RPMI7951 (cell line): ENCODE results near the gene HPSE2. TPM values are rescaled to one million over a fixed set of nuclear protein-coding genes. Genes with fewer than 3 reads are reported as not detected.
A peak's percentile ranks its signal among the peaks of the same experiment; 100 is the strongest.
"Not testable (repeated sequence)": the region's sequence is repeated elsewhere in the genome, so short reads cannot be mapped to it uniquely, and the experiment has no call there.

Experiments
- DNase-seq: peaks from one replicate; pipeline ENCODE4 v3.0.0-alpha.2; 2012; ENCODE audit warnings: low read depth
- total RNA-seq: library from RNA; depleted of rRNA; stranded (reverse); fragments of >200 nt; shearing (Covaris generic); gene quantifications from 2 replicates; pipeline ENCODE4 v1.2.3, GENCODE V29; 2014; rRNA removed

The HPSE2 gene
- 0.59 TPM in 1 of 2 replicates, not detected in the other for total RNA-seq

DNA sequence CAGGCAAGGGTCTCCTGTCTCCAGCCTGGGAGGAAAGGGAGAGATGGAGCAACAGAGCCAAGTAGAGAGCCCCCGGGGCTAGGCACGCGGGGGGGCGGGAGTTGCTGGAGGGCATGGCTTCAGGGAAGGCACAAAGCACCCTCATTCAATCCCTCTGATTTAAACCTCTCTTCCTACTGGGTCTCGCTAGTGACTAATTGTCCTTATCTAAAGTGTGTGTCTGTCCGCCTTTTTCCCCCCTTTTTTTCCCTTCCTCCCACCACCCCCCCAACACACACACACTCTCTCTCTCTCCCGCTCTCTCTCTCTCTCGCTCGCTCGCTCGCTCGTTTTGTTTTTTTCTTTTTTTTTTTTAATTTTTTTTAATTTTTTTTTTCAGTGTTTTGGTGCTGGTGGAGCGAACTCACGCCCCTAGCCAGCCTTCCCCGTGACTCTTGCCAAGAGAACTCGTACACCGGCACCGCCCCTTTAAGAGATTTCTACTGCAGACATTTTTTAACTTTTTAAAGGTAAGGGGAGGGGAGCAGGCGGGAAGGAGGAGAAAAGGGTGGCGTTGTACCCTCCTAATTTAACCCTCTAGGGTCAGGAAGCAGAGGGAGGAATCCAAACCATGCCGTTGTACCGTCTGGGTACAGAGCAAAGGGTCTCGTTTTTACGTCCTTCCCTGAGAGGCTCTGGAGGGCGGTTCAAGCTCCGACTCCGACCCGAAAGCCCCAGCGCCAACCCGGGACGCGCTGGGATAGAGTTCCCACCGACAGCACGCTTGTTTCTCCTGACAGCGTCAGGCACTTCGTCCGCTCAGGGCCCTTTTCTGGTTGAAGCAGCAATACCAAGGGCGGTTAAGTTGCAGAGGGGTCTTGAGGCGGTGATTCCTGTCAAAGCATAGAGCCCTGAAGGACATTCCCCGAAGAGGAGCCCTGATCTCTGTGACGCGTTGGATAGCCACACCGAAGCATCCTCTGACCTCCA, at the start of gene HPSE2:
Gene HPSE2 (minus strand): TSS at position 195 of the 969 bp plus-strand sequence.
- DNase-seq: peak; percentile 4

DNA sequence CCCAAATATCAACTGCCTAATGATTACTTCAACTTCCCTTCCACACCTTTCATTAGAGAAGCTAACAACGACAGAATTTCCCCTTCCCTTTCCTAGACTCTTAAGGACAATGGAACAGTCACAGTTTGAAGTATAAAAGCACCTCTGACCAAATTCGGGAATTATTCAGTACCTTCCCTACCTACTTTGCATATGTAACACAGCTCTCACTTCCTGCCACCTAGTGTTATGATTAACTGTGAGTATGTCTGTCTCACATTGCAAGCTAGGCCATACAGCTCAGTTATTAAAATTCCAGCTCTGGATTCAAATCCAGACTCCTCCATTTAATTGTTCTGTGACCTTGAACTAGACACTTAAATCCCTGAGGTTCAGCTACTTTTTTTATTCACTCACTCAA, 44.8 kb upstream of the HPSE2 start:
- no peak for DNase-seq

DNA sequence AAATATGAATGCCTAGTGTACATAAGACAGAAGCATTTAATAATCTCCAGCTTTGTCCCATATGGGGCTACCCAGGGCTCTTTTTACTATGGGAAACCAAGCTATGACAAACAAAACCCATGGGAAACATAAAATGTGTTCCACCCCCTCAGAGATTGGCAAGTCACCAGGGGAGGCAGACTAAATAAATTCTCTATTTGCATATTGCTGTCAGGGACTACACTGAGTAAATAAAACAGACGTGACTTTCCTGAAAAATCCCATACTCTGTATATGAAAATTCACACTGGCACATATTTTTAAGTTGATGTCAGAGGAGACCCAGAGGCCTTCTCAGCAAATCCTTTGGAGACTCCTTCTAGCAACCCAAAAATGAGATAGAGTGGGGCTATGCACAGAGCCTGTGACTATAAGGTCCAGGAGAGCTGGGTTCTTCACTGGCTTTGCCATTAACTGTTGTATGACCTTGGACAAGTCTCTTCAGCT, 44.0 kb upstream of the HPSE2 start:
- peak; percentile 4 for DNase-seq

DNA sequence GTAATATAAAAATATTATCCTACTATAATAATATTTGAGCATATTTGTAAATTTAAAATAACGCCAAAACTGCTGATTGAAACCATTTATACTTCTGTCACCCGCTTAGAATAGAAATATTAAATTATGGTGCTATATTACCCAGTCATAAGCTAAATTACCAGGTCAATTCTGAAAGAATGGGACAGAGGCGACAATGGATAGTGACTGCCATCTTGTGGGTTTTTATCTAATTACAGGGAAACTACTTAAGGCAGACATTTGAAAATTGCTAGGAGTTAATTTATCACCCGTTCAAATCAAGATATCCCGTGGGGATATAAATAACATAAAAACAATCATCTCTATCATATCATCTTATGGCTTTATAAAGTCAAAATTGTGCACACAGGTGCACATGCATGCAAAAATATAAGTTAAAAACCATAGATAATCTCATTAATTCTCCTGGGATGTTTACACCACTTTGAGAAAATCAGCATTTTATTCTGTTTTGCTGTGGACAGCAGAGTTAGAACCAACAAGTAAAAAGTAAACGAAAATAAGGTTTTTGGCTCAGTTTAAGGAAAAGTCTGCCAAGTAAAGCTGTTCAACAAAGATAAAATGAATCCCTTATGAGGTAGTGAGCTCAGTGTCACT, 41.3 kb upstream of the HPSE2 start:
- DNase-seq: peak; percentile 22

DNA sequence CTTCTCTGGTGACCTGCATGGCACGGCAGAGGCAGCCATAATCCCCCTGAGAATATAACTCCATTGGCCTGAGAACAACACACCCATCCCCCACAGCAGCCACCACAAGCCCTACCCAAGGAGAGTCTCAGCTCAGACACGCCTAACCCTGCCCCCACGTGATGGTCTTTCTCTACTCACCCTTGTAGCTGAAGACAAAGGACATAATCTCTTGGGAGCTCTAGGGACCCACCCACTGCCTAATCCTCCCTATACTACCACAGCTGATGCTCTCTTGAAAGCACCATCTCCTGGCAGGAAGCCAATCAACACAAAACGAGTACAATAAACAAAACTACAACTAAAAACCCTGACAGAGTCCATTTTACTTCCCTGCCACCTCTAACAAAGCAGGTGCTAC, 30.7 kb upstream of the HPSE2 start:
- no peak for DNase-seq

DNA sequence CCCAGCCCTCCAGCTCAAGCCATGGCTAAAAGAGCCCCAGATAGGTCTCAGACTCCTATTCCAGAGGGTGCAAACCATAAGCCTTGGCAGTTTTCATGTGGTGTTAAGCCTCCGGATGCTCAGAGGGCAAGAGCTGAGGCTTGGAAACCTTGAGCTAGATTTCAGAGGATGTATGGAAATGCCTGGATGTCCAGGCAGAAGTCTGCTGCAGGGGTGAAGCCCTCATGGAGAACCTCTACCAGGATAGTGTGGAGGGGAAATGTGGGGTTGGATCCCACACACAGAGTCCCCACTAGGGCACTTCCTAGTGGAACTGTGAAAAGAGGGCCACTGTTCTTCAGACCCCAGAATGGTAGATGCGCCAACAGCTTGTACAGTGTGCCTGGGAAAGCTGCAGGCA, 13.2 kb upstream of the HPSE2 start:
- DNase-seq: no peak

DNA sequence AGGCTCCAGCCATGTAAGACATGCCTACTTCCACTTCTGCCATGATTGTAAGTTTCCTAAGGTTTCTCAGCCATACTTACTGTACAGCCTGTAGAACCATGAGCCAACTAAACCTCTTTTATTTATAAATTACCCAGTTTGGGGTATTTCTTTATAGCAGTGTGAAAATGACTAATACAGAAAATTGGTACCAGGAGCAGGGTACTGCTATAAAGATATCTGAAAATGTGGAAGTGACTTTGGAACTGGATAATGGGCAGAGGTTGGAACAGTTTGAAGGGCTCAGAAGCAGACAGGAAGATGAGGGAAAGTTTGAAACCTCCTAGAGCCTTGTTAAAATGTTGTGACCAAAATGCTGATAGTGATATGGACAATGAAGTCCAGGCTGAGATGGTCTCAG, 12.2 kb upstream of the HPSE2 start:
- DNase-seq: not testable (repeated sequence)

DNA sequence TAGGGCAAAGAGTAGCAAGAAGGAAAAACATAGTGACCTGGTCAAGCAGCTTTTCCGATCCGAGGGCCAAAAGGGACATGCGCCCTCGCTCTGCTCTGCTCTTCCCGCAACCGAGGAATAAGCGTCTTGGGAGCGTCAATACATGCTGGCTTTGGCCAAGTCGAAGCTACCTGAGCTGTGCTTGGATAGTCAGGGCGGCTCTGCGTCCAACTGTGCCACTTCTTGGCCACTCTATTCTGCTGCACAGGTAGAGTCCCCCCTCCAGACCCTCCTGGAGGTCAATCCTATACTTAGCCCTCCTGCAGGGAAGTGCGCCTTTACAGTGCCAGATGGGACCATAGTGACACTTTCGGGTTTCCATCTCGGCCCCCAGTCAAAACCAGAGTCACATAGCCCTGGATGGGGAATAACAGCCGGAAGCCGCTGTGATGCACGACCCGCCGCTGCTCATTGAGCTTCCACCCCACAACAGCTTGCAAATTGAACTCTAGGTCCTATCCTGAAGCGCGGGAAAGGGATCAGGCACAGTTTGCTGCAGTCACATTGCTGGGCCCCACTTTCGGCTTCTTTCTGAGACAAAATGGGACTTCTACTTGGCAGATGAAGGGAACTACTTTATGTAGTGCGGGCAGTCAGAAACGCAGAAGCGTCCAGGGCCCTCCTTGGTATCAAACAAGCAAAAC, 1.1 kb upstream of the HPSE2 start:
- DNase-seq: no peak

DNA sequence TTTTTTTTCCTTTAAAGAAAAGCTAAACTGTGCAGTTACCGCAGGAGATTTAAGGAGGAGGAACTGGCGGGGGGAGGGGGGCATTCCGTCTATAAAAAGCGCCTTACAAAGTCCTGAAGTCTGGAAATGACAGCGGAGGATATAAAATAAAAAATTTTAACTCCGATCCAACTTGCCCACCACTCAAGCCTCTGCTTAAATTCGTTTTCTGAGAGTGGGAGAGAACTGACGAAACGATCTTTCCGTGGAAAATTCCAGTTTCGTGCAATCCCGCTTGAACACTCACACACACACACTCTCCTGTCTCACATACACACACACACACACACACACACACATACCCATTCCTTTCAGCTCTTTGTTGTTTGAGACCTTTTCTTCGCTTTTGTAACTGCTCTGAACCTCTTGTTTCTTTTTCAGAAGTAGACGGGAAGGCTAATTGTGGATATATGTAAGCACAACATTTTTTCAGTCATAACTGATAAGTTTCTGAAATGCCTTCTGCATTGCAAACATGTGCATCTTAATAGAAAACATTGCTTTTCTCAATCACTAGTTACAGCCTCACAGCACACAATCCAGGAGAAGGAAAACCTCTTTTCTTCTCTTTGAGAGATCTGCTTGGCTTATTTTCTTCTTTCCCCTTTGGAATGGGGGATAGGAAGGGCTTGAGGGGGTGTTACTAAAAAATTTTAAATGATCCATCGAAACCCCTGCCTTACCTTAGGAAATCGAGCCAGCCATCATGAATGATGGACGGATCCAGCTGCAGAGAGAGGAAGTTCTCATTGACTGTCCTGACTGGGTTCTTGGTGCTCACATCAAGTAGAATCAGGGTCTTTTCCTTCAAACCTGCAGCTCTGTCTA, 628 bp downstream of the HPSE2 start:
- peak; percentile 32 for DNase-seq

DNA sequence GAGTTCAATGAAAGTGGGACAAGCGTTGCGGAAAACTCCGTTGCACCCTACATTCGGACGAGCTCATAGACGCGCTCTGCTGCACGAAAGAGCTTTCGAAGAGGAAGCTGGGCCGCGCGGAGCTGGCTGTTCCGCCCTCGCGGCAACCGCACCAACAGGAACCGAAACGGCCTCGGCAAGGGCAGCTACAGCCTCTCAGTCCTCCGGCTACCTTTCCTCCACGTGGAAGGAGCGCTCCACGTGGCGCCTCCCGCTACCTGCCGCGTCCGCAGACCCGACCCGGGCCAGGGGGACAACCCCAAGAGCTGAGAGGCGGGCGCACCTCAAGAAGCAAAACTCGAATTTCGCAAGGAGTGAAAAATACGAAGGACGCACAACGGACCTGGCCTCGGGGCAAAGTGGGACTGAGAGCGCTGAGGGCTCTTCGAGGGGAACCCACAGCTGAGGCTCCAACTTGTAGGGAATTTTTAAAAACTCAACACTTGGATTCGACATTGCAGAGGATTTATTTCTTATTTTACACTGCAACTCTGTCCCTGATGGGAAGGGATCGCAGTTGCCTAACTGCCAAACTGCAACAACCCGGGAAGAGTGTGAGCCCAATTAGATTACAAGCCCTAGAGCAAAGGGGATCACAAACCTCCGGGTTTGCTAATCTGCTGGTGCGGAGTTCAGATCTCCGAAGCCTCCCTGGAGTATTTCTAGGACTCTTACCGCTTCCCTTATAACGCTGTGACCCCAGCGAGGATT, 1.4 kb downstream of the HPSE2 start:
- peak; percentile 15 for DNase-seq

DNA sequence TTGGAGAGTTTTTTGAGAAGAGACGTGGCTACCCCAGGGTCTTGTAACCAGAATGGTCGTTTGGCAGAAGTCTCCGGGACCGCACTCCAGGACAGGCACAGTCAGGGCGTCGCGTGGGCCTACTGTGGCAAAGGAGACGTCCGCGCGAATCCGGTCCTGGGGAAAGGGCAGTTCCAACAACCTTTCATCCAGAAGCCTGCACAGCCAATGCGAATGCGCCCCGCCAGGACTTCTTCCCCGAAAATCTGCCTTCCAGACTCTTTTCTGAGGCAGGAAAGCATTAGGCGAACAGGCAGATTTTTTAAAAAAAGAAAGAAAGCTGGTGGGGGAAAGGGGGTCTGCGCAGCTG, 2.0 kb downstream of the HPSE2 start:
- DNase-seq: no peak

DNA sequence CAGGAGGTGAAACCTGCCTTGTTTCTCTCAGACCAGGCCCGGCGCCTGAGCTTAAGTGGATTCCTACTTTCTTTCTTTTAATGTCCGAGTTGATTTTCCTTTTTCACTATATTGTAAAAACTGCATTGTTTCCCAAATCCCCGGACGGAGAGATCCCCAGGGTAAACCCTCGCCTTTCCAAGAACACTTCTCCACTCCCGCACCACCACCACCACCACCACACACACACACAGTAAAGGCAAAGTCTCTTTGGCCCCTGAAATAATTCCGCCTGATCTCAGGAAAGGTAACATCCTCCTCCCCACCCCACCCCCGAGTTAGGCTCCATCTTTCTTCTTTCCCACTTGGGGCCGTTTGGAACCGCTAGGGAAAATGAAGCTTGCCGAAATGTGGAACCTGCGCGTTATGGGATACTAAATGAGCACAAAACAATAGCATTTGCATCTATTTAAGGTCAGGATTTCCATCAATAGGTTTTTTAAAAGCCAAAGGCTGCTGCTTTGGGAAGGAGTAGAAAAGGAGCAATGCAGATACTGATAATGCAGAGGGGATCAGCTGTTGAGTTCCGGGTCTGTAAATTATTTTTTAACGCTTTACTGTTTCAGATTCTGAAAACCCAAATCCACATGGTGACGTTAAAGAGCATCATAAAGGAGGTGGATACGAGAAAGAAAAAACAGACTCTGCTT, 2.5 kb downstream of the HPSE2 start:
- DNase-seq: no peak

DNA sequence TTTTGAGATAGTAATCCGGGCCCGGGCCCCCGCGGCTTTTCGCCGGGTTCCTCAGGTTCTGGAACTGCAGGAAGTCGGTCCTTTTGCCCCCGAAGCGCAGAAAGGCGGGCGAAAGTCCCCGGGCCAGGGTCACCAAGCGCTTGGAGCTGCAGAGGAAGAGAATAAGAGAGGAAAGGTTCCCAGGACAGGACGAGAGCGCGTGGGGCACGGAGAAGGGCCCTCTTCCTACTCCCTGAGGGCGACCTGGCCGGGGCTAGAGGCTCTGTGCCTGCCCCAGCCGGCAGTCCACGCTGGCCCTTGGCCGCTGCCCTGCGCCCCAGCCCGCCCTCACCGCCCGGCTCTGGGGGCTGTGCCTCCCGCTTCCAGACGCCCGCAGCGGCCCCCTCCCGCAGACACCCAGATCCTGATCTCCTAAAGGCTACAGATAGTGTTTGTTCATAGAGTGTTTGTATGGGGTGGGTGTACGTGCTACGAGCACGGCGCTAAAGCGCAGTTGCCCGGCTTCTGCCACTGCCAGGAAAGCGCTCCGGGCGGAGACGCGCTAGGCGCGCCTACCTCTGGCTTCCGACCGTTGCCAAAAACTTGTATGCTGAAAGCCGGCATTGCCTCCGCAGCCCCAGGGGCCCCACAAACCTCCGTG, 3.2 kb downstream of the HPSE2 start:
- DNase-seq: no peak

DNA sequence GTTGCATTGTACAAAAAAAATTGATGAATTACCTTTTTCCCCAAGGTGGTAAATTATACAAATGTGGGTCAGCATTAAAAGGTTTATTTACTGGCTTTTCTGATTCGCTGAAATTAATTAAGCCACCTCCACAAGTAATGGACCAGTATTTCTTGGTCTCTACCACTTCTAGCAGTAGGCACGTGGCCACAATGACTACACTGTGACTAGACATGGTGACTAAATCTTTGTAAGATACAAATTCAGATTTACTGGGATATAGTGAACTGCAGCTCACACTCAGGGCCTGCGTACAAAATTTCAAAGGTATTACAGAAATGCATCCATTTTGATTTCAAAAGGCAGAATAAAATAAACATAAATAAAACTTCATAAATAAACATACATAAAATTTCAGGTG, 10.9 kb downstream of the HPSE2 start:
- DNase-seq: no peak

DNA sequence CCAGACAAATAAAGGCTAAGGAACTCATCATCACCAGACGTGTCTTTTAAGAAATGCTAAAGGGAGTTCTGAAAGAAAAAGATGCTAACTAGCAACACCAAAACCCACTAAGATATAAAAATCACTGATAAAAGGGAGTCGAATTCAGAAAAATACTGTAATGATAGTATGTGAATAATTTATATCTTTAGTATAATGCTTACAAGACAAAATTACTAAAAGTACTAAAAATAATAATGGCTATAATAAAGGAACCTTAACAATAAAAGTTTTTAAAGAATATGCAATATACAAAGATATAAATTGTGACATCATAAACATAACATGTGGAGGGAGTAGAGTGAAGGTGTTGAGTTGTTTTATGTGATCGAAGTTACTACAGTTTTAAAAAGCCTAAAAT, 28.3 kb downstream of the HPSE2 start:
- DNase-seq: no peak

DNA sequence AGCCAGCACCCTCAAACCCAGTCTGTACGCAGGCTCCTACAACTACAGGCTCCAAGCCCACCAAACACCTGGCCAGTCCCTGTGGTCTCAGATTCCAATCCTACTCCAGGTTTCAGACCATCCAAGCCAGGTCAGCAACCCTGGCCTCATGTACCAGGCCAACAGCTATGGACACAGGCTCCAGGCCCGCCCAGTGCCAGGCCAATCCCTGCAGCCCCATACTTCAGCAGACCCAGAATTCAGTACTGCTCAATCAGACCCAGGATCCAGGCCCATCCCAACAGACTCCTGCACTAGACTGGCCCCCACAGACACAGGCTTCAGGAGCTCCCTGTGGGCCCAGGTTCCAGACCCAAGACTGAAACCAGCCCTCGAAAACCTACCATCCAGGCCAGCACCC, 32.3 kb downstream of the HPSE2 start:
- no peak for DNase-seq

DNA sequence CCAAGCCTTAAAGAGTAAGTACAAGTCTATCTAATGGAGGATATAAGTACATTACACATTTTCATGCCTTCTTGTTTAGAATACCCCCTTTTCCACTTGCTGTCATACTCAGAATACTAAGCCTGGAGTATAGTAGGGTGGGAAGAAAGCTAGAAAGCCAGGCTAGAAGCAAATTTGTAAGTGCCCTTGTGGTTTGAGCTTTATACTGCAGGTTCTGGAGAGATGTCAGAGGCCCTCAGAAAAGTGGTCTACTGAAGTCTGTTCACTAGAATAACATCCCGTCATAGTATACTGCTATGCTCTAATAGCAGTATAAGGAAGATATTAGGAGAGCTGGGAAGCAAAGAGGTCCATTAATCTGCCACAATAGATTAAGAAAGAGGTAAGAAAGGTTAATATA, 62.7 kb downstream of the HPSE2 start:
- no peak for DNase-seq

DNA sequence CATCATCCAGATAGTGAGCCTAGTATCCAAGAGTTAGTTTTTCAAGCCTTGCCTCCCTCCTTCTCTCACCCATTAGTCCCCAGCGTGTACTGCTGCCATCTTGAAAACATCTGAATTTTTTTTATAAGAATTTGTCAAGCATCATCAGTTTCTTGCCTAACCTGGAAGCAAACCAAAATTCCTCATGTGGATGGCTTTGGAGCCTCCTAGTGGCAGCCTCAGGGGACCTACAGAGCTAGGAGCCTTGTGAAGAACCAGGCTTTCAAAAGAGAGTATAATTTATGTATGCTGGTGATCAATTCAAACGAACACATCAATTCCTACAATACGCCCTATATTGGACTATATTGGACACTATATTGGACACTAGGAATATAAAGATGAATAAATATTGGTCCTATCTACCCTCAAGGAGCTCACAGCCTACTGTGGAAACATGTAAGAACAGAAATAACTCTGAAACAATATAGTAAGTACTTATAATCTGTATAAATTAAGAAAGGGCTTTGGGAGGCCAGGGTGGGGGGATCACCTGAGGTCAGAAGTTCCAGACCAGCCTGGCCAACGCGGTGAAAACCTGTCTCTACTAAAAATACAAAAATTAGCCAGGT, 63.4 kb downstream of the HPSE2 start:
- DNase-seq: peak; percentile 4

DNA sequence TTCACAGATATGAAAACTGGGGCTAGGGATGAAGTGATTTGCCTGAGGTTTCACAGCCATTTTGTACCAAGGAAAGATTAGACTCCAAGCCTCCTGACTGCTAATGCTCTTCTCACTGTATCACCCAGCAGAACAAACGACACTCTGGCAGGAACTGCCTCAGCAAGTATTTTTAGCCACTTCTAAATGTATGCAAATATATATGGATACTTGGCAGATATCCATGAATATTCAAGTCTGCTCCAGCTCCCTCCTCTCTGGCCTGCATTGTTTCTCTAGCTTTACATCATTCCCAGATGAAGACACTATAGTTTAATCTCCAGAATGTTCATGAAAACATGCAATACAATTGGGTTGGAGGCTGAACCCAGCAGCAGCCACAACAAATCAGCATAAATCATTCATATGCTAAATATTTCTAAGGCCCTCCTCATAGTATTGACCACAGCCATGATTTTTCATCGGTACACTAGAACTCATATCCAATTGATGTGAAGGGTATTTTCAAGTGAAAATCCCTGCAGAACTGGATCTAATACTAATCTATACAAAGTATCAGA, 65.5 kb downstream of the HPSE2 start:
- DNase-seq: no peak
